NCI-H187 (cell line): ENCODE data around the gene CCNI2.
"Not testable (repeated sequence)": the region's sequence is repeated elsewhere in the genome, so short reads cannot be mapped to it uniquely, and the experiment has no call there.

Experiments used
- DNase-seq, 2 experiments: peaks; one replicate each; lab custom pipeline; 2025; lab: John Stamatoyannopoulos, UW

The CCNI2 gene

GRCh38 chr5:132781029-132781428, 33.8 kb downstream of the CCNI2 start:
- DNase-seq, result no peak

GRCh38 chr5:132782101-132782500, 34.9 kb downstream of the CCNI2 start:
- DNase-seq, result no peak

- DNase-seq, result no peak
These were observed 38.1 kb downstream of the CCNI2 start for GRCh38 chr5:132785365-132785764.

- no peak for DNase-seq
These were observed 38.6 kb downstream of the CCNI2 start for GRCh38 chr5:132785864-132786263.

- DNase-seq, result no peak
These were observed 39.9 kb downstream of the CCNI2 start for GRCh38 chr5:132787076-132787475.

GRCh38 chr5:132788508-132788907, 41.3 kb downstream of the CCNI2 start:
- no peak for DNase-seq

- no peak for DNase-seq
These were observed 42.0 kb downstream of the CCNI2 start for GRCh38 chr5:132788990-132789886.

- no peak for DNase-seq
These were observed 43.1 kb downstream of the CCNI2 start for GRCh38 chr5:132790201-132790865.

- no peak for DNase-seq
These were observed 43.8 kb downstream of the CCNI2 start for GRCh38 chr5:132791026-132791425.

GRCh38 chr5:132797651-132798050, 50.4 kb downstream of the CCNI2 start:
- no peak for DNase-seq

- DNase-seq, result no peak
These were observed 52.2 kb downstream of the CCNI2 start for GRCh38 chr5:132799392-132799791.

- no peak for DNase-seq
These were observed 53.3 kb downstream of the CCNI2 start for GRCh38 chr5:132800545-132800944.

- no peak for DNase-seq
These were observed 54.9 kb downstream of the CCNI2 start for GRCh38 chr5:132802044-132802684.

- not testable (repeated sequence) for DNase-seq
These were observed 55.5 kb downstream of the CCNI2 start for GRCh38 chr5:132802685-132803066.
